Fibroblast of lung (primary cell): Measurements from ENCODE around the gene RRAS.

Experiments used
- EZH2 ChIP-seq: IDR thresholded peaks from 2 replicates; pipeline ENCODE4 v1.5.1; 2012; ENCODE audit warnings: low read length, control low read depth, mild to moderate bottlenecking; ENCODE audit errors: missing control alignments
- TF ChIP-seq, protein P1 (sequence below), 2 donors: IDR thresholded peaks in 1 of 2; conservative IDR thresholded peaks in 1 of 2; 1 replicate in 1 of 2; 2 replicates in 1 of 2; pipeline ENCODE4 v1.5.1; 2011 to 2012; ENCODE audit warnings: low read length in 2 of 2, control low read depth in 1 of 2, inconsistent platforms in 1 of 2, low read depth in 1 of 2, mild to moderate bottlenecking in 1 of 2

DNA sequence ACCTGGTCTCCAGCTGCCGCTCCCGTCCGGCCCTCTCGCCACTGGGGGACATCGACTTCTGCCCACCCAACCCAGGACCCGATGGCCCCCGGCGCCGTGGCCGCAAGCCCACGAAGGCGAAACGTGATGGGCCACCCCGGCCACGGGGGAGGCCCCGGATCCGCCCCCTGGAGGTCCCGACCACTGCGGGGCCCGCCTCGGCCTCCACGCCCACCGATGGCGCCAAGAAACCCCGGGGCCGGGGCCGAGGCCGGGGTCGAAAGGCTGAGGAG lies 42.3 kb downstream of the RRAS start:
- TF ChIP-seq, protein P1, sequence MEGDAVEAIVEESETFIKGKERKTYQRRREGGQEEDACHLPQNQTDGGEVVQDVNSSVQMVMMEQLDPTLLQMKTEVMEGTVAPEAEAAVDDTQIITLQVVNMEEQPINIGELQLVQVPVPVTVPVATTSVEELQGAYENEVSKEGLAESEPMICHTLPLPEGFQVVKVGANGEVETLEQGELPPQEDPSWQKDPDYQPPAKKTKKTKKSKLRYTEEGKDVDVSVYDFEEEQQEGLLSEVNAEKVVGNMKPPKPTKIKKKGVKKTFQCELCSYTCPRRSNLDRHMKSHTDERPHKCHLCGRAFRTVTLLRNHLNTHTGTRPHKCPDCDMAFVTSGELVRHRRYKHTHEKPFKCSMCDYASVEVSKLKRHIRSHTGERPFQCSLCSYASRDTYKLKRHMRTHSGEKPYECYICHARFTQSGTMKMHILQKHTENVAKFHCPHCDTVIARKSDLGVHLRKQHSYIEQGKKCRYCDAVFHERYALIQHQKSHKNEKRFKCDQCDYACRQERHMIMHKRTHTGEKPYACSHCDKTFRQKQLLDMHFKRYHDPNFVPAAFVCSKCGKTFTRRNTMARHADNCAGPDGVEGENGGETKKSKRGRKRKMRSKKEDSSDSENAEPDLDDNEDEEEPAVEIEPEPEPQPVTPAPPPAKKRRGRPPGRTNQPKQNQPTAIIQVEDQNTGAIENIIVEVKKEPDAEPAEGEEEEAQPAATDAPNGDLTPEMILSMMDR (conservative IDR thresholded peaks at IDR 0.05 in 1 of 2, IDR thresholded peaks at IDR 0.05 in 1 of 2; ENCODE audit: low read depth in 1 of 2, low read length in 2 of 2), result no peak
- TF ChIP-seq EZH2, result no peak
